GM21619 (cell line): ENCODE results near the gene SIGLEC8.
"Not testable (repeated sequence)": the region's sequence is repeated elsewhere in the genome, so short reads cannot be mapped to it uniquely, and the experiment has no call there.

ENCODE experiments used
- ATAC-seq: cut with Tn5 transposase; IDR thresholded peaks from one replicate; pipeline ENCODE4 v1.9.1; 2021; ENCODE audit not compliant: unreplicated experiment

SIGLEC8 gene

GRCh38 chr19:51458051-51458645, at the start of gene SIGLEC8:
Gene SIGLEC8, minus strand, starts transcription at chr19:51458454. Its CDS starts 67 bp downstream, at chr19:51458387.
- ATAC-seq = no peak

- ATAC-seq = no peak
Observed at GRCh38 chr19:51507640-51508058, 49.4 kb upstream of the SIGLEC8 start.

GRCh38 chr19:51507192-51507591, 48.9 kb upstream of the SIGLEC8 start:
- no peak for ATAC-seq

- ATAC-seq = no peak
Observed at GRCh38 chr19:51505904-51506303, 47.6 kb upstream of the SIGLEC8 start.

- ATAC-seq = no peak
Observed at GRCh38 chr19:51503896-51504295, 45.6 kb upstream of the SIGLEC8 start.

- ATAC-seq = no peak
Observed at GRCh38 chr19:51503286-51503817, 45.1 kb upstream of the SIGLEC8 start.

GRCh38 chr19:51501594-51502263, 43.5 kb upstream of the SIGLEC8 start, which contains the start of gene SIGLEC12:
Gene SIGLEC12, minus strand, starts transcription at chr19:51501800. Its CDS starts 67 bp downstream, at chr19:51501733.
- no peak for ATAC-seq

GRCh38 chr19:51500931-51501330, 42.7 kb upstream of the SIGLEC8 start:
- ATAC-seq = not testable (repeated sequence)

GRCh38 chr19:51497666-51498065, 39.4 kb upstream of the SIGLEC8 start:
- no peak for ATAC-seq

- ATAC-seq = no peak
Observed at GRCh38 chr19:51493776-51494175, 35.5 kb upstream of the SIGLEC8 start.

GRCh38 chr19:51491586-51491985, 33.3 kb upstream of the SIGLEC8 start:
- no peak for ATAC-seq

- ATAC-seq = no peak
Observed at GRCh38 chr19:51490676-51491075, 32.4 kb upstream of the SIGLEC8 start.

- ATAC-seq = no peak
Observed at GRCh38 chr19:51489113-51489512, 30.9 kb upstream of the SIGLEC8 start.

GRCh38 chr19:51488491-51488890, 30.2 kb upstream of the SIGLEC8 start:
- no peak for ATAC-seq

GRCh38 chr19:51485960-51486660, 27.9 kb upstream of the SIGLEC8 start:
- no peak for ATAC-seq

GRCh38 chr19:51480590-51480989, 22.3 kb upstream of the SIGLEC8 start:
- ATAC-seq = no peak

GRCh38 chr19:51479531-51480331, 21.5 kb upstream of the SIGLEC8 start:
- no peak for ATAC-seq

GRCh38 chr19:51478381-51479234, 20.4 kb upstream of the SIGLEC8 start, which contains the start of gene CEACAM18:
Gene CEACAM18, plus strand, starts transcription at chr19:51478539.
- no peak for ATAC-seq

GRCh38 chr19:51477344-51477743, 19.1 kb upstream of the SIGLEC8 start:
- no peak for ATAC-seq

GRCh38 chr19:51476164-51476563, 17.9 kb upstream of the SIGLEC8 start:
- no peak for ATAC-seq
